Nephron progenitor cell (in vitro differentiated cells): Measurements from ENCODE around the gene SPTLC3.
"Not testable (repeated sequence)": the region's sequence is repeated elsewhere in the genome, so short reads cannot be mapped to it uniquely, and the experiment has no call there.

ENCODE experiments used
- DNase-seq: peaks from one replicate; pipeline ENCODE4 v3.0.0; 2021
- H3K27ac Mint-ChIP-seq: 2 replicates; pipeline ENCODE4 v1.8.0; 2021; ENCODE audit warnings: mild to moderate bottlenecking, moderate library complexity, mixed read lengths
- H3K27me3 Mint-ChIP-seq: 2 replicates; pipeline ENCODE4 v1.8.0; 2021; ENCODE audit warnings: mild to moderate bottlenecking, low read depth, mixed read lengths; ENCODE audit not compliant: poor library complexity
- H3K36me3 Mint-ChIP-seq: 2 replicates; pipeline ENCODE4 v1.8.0; 2021; ENCODE audit warnings: low read depth, mixed read lengths
- H3K4me1 Mint-ChIP-seq: 2 replicates; pipeline ENCODE4 v1.8.0; 2021; ENCODE audit warnings: mixed read lengths
- H3K4me3 Mint-ChIP-seq: 2 replicates; pipeline ENCODE4 v1.8.0; 2021; ENCODE audit warnings: mild to moderate bottlenecking, moderate library complexity, mixed read lengths
- H3K9me3 Mint-ChIP-seq: 2 replicates; pipeline ENCODE4 v1.8.0; 2021; ENCODE audit warnings: mild to moderate bottlenecking, moderate library complexity, mixed read lengths
- CTCF ChIP-seq: fragments of 200-600 bp; sonication (generic); IDR thresholded peaks from 2 replicates; pipeline ENCODE4 v1.5.0; 2021; ENCODE audit warnings: antibody characterized with exemption

The SPTLC3 gene

GRCh38 chr20:12975833-12976608 is 32.8 kb upstream of the SPTLC3 start:
- H3K9me3 Mint-ChIP-seq, result peaks cover 18% of the 10 kb centered on the region
- no peak overlapping the region for H3K4me3 Mint-ChIP-seq
- no peak for TF ChIP-seq CTCF
- no peaks in the 10 kb centered on the region for H3K27me3 Mint-ChIP-seq
- peaks cover 3% of the 10 kb centered on the region for H3K36me3 Mint-ChIP-seq
- peaks cover 8% of the 10 kb centered on the region for H3K4me1 Mint-ChIP-seq
- H3K27ac Mint-ChIP-seq, result no peak overlapping the region
- no peak for DNase-seq

GRCh38 chr20:12976720-12977309 is 32.0 kb upstream of the SPTLC3 start:
- peaks cover 8% of the 10 kb centered on the region for H3K4me1 Mint-ChIP-seq
- H3K27ac Mint-ChIP-seq, result peak overlapping the region; percentile 39
- peaks cover 18% of the 10 kb centered on the region for H3K9me3 Mint-ChIP-seq
- no peak overlapping the region for H3K4me3 Mint-ChIP-seq
- no peak for TF ChIP-seq CTCF
- no peaks in the 10 kb centered on the region for H3K27me3 Mint-ChIP-seq
- DNase-seq, result no peak
- peaks cover 3% of the 10 kb centered on the region for H3K36me3 Mint-ChIP-seq

- H3K27me3 Mint-ChIP-seq, result no peaks in the 10 kb centered on the region
- DNase-seq, result no peak
- H3K36me3 Mint-ChIP-seq, result peaks cover 3% of the 10 kb centered on the region
- peaks cover 8% of the 10 kb centered on the region for H3K4me1 Mint-ChIP-seq
- H3K9me3 Mint-ChIP-seq, result peaks cover 18% of the 10 kb centered on the region
- H3K4me3 Mint-ChIP-seq, result no peak overlapping the region
- TF ChIP-seq CTCF, result no peak
- H3K27ac Mint-ChIP-seq, result peak overlapping the region; percentile 39
Measured at GRCh38 chr20:12977328-12978125, 31.2 kb upstream of the SPTLC3 start.

- H3K9me3 Mint-ChIP-seq, result peaks cover 18% of the 10 kb centered on the region
- no peaks in the 10 kb centered on the region for H3K27me3 Mint-ChIP-seq
- peaks cover 3% of the 10 kb centered on the region for H3K36me3 Mint-ChIP-seq
- H3K27ac Mint-ChIP-seq, result no peak overlapping the region
- DNase-seq, result no peak
- no peak for TF ChIP-seq CTCF
- no peak overlapping the region for H3K4me3 Mint-ChIP-seq
- H3K4me1 Mint-ChIP-seq, result peaks cover 8% of the 10 kb centered on the region
Measured at GRCh38 chr20:12978126-12978394, 30.7 kb upstream of the SPTLC3 start.

GRCh38 chr20:12978613-12979495 is 29.9 kb upstream of the SPTLC3 start:
- H3K9me3 Mint-ChIP-seq, result peaks cover 10% of the 10 kb centered on the region
- DNase-seq, result no peak
- H3K27ac Mint-ChIP-seq, result no peak overlapping the region
- H3K4me3 Mint-ChIP-seq, result no peak overlapping the region
- H3K4me1 Mint-ChIP-seq, result peaks cover 8% of the 10 kb centered on the region
- H3K36me3 Mint-ChIP-seq, result peaks cover 3% of the 10 kb centered on the region
- no peaks in the 10 kb centered on the region for H3K27me3 Mint-ChIP-seq
- TF ChIP-seq CTCF, result no peak

GRCh38 chr20:12979713-12980112 is 29.1 kb upstream of the SPTLC3 start:
- DNase-seq, H3K4me1 Mint-ChIP-seq, H3K27ac Mint-ChIP-seq, H3K9me3 Mint-ChIP-seq, H3K36me3 Mint-ChIP-seq, H3K27me3 Mint-ChIP-seq, H3K4me3 Mint-ChIP-seq: not testable (repeated sequence)
